HepG2 (cell line): ENCODE data around the gene GTF2F2. TPM values are rescaled to one million over a fixed set of nuclear protein-coding genes. Genes with fewer than 3 reads are reported as not detected.
"Not testable (repeated sequence)": the region's sequence is repeated elsewhere in the genome, so short reads cannot be mapped to it uniquely, and the experiment has no call there.

Experiments
- ATAC-seq: fragments of 200-7000 bp; cut with Tn5 transposase; 3 replicates; pipeline ENCODE4 v1.9.1; 2020; ENCODE audit warnings: mild to moderate bottlenecking, moderate library complexity
- BruUV-seq: library from RNA; stranded (reverse); fragments of 400-500 nt; replicated peaks from 2 replicates; lab custom pipeline; 2021; lab: Mats Ljungman, UMichigan
- CTCF ChIA-PET: fragments of 300-600 bp; formaldehyde crosslinking; extraction: SDS; loops from one replicate; lab custom pipeline; 2021; ENCODE audit warnings: low total read pairs, inconsistent platforms, low intra/inter-chr PET ratio; lab: Yijun Ruan, JAX
- POLR2A ChIA-PET: fragments of 350-600 bp; sonication (Branson Sonifier 250); formaldehyde crosslinking; loops from one replicate; lab custom pipeline; 2020; ENCODE audit warnings: antibody characterized with exemption, inconsistent platforms; lab: Yijun Ruan, JAX
- DNase-seq: peaks from one replicate; pipeline ENCODE4 v3.0.0-alpha.2; 2015; ENCODE audit warnings: low spot score
- FAIRE-seq: peaks from 3 replicates; lab custom pipeline; 2011; peaks lifted over from hg19 to GRCh38; lab: Jason Lieb, UNC
- H2AFZ ChIP-seq: one replicate; pipeline ENCODE4 v1.6.1; 2011; ENCODE audit warnings: low read length, inconsistent platforms
- H3K27ac ChIP-seq: fragments of 300-600 bp; 3 replicates; pipeline ENCODE4 v1.8.0; 2011; ENCODE audit warnings: mixed run types, mild to moderate bottlenecking, mixed read lengths, low read length, inconsistent platforms; ENCODE audit not compliant: insufficient read depth; ENCODE audit errors: extremely low read length
- H3K27me3 ChIP-seq, 2 experiments: fragments of 200-600 bp in 1 of 2; 2 replicates in 1 of 2; 3 replicates in 1 of 2; pipeline versions ENCODE4 v1.6.0 to v1.8.0; 2011; ENCODE audit warnings: low read length in 2 of 2, mild to moderate bottlenecking in 2 of 2, moderate library complexity in 2 of 2, inconsistent platforms in 1 of 2; ENCODE audit not compliant: insufficient read depth in 2 of 2, control insufficient read depth in 1 of 2
- H3K36me3 ChIP-seq, 2 experiments: fragments of 200-600 bp in 1 of 2; replicated peaks in 1 of 2; 2 replicates in 1 of 2; 3 replicates in 1 of 2; pipeline versions ENCODE4 v1.5.1 to v1.8.0; 2011; ENCODE audit warnings: low read length in 2 of 2, inconsistent platforms in 1 of 2; ENCODE audit not compliant: insufficient read depth in 2 of 2, control insufficient read depth in 1 of 2
- H3K4me1 ChIP-seq: 2 replicates; pipeline ENCODE4 v1.5.1; 2012; ENCODE audit warnings: low read length, inconsistent platforms; ENCODE audit not compliant: insufficient read depth
- H3K4me2 ChIP-seq: 2 replicates; pipeline ENCODE4 v1.6.0; 2011; ENCODE audit warnings: low read depth, low read length, inconsistent platforms
- H3K4me3 ChIP-seq, 3 experiments: fragments of 200-600 bp in 1 of 3; sonication (generic), shearing (Covaris generic) in 1 of 3; replicated peaks in 1 of 3; 2 replicates each; pipeline ENCODE4 v1.5.1; 2011 to 2016; ENCODE audit warnings: low read length in 3 of 3, inconsistent platforms in 2 of 3, low read depth in 2 of 3, mild to moderate bottlenecking in 2 of 3, control low read depth in 1 of 3, mixed read lengths in 1 of 3; ENCODE audit not compliant: insufficient read depth in 1 of 3
- H3K79me2 ChIP-seq: one replicate; pipeline ENCODE4 v1.6.1; 2011; ENCODE audit warnings: low read length, inconsistent platforms; ENCODE audit not compliant: insufficient read depth
- H3K9ac ChIP-seq: 2 replicates; pipeline ENCODE4 v1.6.0; 2011; ENCODE audit warnings: mild to moderate bottlenecking, low read depth, low read length, inconsistent platforms; ENCODE audit not compliant: insufficient read depth
- H3K9me3 ChIP-seq: 2 replicates; pipeline ENCODE4 v1.5.1; 2012; ENCODE audit warnings: mild to moderate bottlenecking, low read length
- H4K20me1 ChIP-seq: 2 replicates; pipeline ENCODE4 v1.6.0; 2011; ENCODE audit warnings: inconsistent platforms, mild to moderate bottlenecking, low read length, moderate library complexity; ENCODE audit not compliant: insufficient read depth
- HMG20A ChIP-seq: IDR thresholded peaks from 2 replicates; pipeline ENCODE4 v1.6.1; 2016; ENCODE audit warnings: borderline replicate concordance
- ISL2 ChIP-seq: sonication (generic); formaldehyde crosslinking; IDR thresholded peaks from 2 replicates; pipeline ENCODE4 v1.5.0; 2020; ENCODE audit warnings: missing genetic modification reagents
- NR2F1 ChIP-seq, 2 experiments: fragments of 450-650 bp in 1 of 2; formaldehyde crosslinking in 1 of 2; IDR thresholded peaks; 2 replicates each; pipeline versions ENCODE4 v1.5.0 to v1.6.1; 2016 to 2020; ENCODE audit warnings: mild to moderate bottlenecking in 1 of 2, missing compliant biosample characterization in 1 of 2, missing genetic modification reagents in 1 of 2, moderate library complexity in 1 of 2
- PITX1 ChIP-seq: sonication (generic); formaldehyde crosslinking; IDR thresholded peaks from 2 replicates; pipeline ENCODE4 v1.5.1; 2020; ENCODE audit warnings: mild to moderate bottlenecking, missing genetic modification reagents
- ZNF781 ChIP-seq: sonication (generic); formaldehyde crosslinking; IDR thresholded peaks from 2 replicates; pipeline ENCODE4 v1.5.1; 2020; ENCODE audit warnings: borderline replicate concordance, mild to moderate bottlenecking, missing genetic modification reagents; ENCODE audit errors: not compliant biosample characterization
- WGBS: methylation state at CpG from one replicate; pipeline ENCODE4 v1.1.6; 2017; ENCODE audit warnings: low lambda C conversion rate; 5-methylcytosine and 5-hydroxymethylcytosine counted together
- in situ Hi-C: cut with HindIII; loops from 2 replicates; pipeline ENCODE4 v1.10.0; 2017; ENCODE audit warnings: low pct_unique_long_range_greater_than_20kb; ENCODE audit not compliant: extremely low pct_ligation_motif_present
- intact Hi-C: fragments of 100-400 bp; cut with micrococcal nuclease; formaldehyde crosslinking; loops from one replicate; pipeline ENCODE4 v1.10.0; 2022; ENCODE audit not compliant: unreplicated experiment
- polyA plus RNA-seq, 8 experiments: library from polyadenylated mRNA; depleted of rRNA in 3 of 8; stranded (reverse) in 7 of 8; unstranded in 1 of 8; fragments of >200 nt; fragmentation: Illumina TruSeq in 4 of 8; extraction: Trizol in 4 of 8; gene quantifications; 2 replicates each; pipeline versions ENCODE4 v1.2.1 to v1.2.3, GENCODE V29; 2011 to 2016; ENCODE audit warnings: low read depth in 4 of 8, missing spikeins in 1 of 8, mixed read lengths in 1 of 8; ENCODE audit not compliant: insufficient read depth in 1 of 8
- total RNA-seq, 5 experiments: library from RNA; depleted of rRNA; stranded (reverse); fragments of >200 nt; fragmentation: Illumina TruSeq; extraction: Trizol; gene quantifications; 2 replicates each; pipeline ENCODE4 v1.2.3, GENCODE V29; 2016; ENCODE audit warnings: low read depth in 1 of 5

Gene GTF2F2
- total and polyA plus RNA-seq, 2 of the 13 experiments (the other 11 are each of a cell fraction or from before 2014, with no cell fraction given), result 10.6 to 32.8 TPM

DNA sequence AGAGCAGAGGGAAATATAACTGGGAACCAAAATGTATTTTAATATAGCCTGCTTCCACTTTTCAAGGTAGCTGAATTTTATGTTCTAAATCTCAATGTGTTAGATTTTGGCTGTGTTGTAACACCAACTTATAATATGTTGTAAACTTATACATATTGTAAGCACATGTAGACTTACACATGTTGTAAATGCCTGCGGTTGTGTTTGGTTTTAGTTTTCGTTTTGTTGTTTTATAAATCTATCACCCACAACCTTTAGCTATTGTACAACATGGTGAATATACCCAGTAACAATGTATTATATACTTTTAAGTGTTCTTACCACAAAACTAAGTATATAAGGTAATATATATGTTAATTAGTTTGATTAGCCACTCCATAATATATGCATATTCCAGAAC is 65.0 kb downstream of the GTF2F2 start:
- H3K4me2 ChIP-seq, result no peak overlapping the region
- no peaks in the 10 kb centered on the region for H3K9me3 ChIP-seq
- CTCF ChIA-PET, result no interaction called here
- H3K27me3 ChIP-seq, result no peaks in the 10 kb centered on the region
- in situ Hi-C loops, result no loop called here
- peaks cover 0 to 8% of the 10 kb centered on the region in 2 experiments; a peak in 1 of 5 replicates for H3K36me3 ChIP-seq
- peaks cover under 1% of the 10 kb centered on the region for H3K79me2 ChIP-seq
- no peak for TF ChIP-seq ISL2 (CRISPR knock-in tag)
- TF ChIP-seq NR2F1 (CRISPR knock-in tag; IDR thresholded peaks at IDR 0.05), result no peak
- no peak for TF ChIP-seq HMG20A
- no peak for TF ChIP-seq PITX1
- TF ChIP-seq ZNF781, result no peak
- TF ChIP-seq, all 625 proteins: peak for 0
- ATAC-seq (no peak), FAIRE-seq (no peak), DNase-seq (no peak)
- intact Hi-C loops, result no loop called here
- peaks cover 1% of the 10 kb centered on the region for H3K4me1 ChIP-seq
- H2AFZ ChIP-seq, result no peak overlapping the region
- POLR2A ChIA-PET, result interaction anchor here (0.6 kb wide), 1 partner anchor 32 kb away, joined by 4 read pairs; no protein-coding TSS in a partner anchor
- no peak overlapping the region for H3K9ac ChIP-seq
- 96% methylated on average over 2 of the region's 2 CpGs for WGBS
- H4K20me1 ChIP-seq, result no peaks in the 10 kb centered on the region
- H3K27ac ChIP-seq, result no peak overlapping the region
- H3K4me3 ChIP-seq, result no peak overlapping the region
- BruUV-seq, result no TSS peak

DNA sequence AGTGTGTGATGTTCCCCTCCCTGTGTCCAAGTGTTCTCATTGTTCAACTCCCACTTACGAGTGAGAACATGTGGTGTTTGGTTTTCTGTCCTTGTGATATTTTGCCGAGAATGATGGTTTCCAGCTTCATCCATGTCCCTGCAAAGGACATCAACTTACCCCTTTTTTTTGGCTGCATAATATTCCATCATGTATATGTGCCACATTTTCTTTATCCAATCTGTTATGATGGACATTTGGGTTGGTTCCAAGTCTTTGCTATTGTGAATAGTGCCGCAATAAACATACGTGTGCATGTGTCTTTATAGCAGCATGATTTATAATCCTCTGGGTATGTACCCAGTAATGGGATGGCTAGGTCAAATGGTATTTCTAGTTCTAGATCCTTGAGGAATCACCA is 68.8 kb downstream of the GTF2F2 start:
- H3K27ac ChIP-seq, BruUV-seq, ATAC-seq, H3K9me3 ChIP-seq, H3K36me3 ChIP-seq, H4K20me1 ChIP-seq, H2AFZ ChIP-seq, POLR2A ChIA-PET, H3K4me1 ChIP-seq, H3K79me2 ChIP-seq, H3K9ac ChIP-seq, H3K4me2 ChIP-seq, CTCF ChIA-PET, H3K27me3 ChIP-seq, H3K4me3 ChIP-seq, in situ Hi-C loops, intact Hi-C loops, DNase-seq, FAIRE-seq: not testable (repeated sequence)
- 97% methylated on average over 4 of the region's 4 CpGs for WGBS

DNA sequence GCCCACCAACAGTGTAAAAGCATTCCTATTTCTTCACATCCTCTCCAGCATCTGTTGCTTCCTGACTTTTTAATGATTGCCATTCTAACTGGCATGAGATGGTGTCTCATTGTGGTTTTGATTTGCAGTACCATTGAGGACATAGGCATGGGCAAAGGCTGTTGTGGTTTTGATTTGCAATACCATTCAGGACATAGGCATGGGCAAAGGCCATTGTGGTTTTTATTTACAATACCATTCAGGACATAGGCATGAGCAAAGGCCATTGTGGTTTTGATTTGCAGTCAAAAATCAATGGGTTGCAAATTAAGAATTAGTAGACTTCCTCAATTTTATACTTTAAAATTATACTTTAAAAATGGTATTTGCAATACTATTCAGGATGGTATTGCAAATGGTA is 69.2 kb downstream of the GTF2F2 start:
- intact Hi-C loops, H3K9ac ChIP-seq, H3K79me2 ChIP-seq, CTCF ChIA-PET, H4K20me1 ChIP-seq, H3K4me2 ChIP-seq, H3K4me3 ChIP-seq, POLR2A ChIA-PET, H3K27ac ChIP-seq, in situ Hi-C loops, DNase-seq, H3K36me3 ChIP-seq, H2AFZ ChIP-seq, H3K4me1 ChIP-seq, ATAC-seq, BruUV-seq, H3K9me3 ChIP-seq, H3K27me3 ChIP-seq, FAIRE-seq: not testable (repeated sequence)
